Mucosa of stomach (tissue), 1 donor: ENCODE results near the gene SV2B.

Experiments used
- H3K27me3 ChIP-seq: one replicate; pipeline ENCODE4 v1.7.0; 2013; ENCODE audit warnings: mild to moderate bottlenecking, low read length; ENCODE audit not compliant: control insufficient read depth, insufficient read depth
- H3K36me3 ChIP-seq: one replicate; pipeline ENCODE4 v1.7.0; 2013; ENCODE audit warnings: low read length; ENCODE audit not compliant: control insufficient read depth, insufficient read depth
- H3K4me1 ChIP-seq: one replicate; pipeline ENCODE4 v1.7.0; 2013; ENCODE audit warnings: mild to moderate bottlenecking, low read length; ENCODE audit not compliant: control insufficient read depth, insufficient read depth
- H3K4me3 ChIP-seq: one replicate; pipeline ENCODE4 v1.7.0; 2013; ENCODE audit warnings: low read length
- H3K9ac ChIP-seq: one replicate; pipeline ENCODE4 v1.7.0; 2013; ENCODE audit warnings: mild to moderate bottlenecking, low read length, moderate library complexity
- H3K9me3 ChIP-seq: one replicate; pipeline ENCODE4 v1.7.0; 2013; ENCODE audit warnings: mild to moderate bottlenecking, low read length, moderate library complexity; ENCODE audit not compliant: control insufficient read depth
- donor health status: Pancreatic carcinoma.

Gene SV2B

GRCh38 chr15:91253605-91254004 lies 153.5 kb downstream of the SV2B start:
- no peaks in the 10 kb centered on the region for H3K4me1 ChIP-seq
- no peaks in the 10 kb centered on the region for H3K9me3 ChIP-seq
- H3K4me3 ChIP-seq, result no peak overlapping the region
- no peaks in the 10 kb centered on the region for H3K36me3 ChIP-seq
- no peak overlapping the region for H3K9ac ChIP-seq
- no peaks in the 10 kb centered on the region for H3K27me3 ChIP-seq

GRCh38 chr15:91254766-91255165 lies 154.7 kb downstream of the SV2B start:
- Histone ChIP-seq H3K9ac (no peak overlapping the region), H3K27me3 (no peaks in the 10 kb centered on the region), H3K4me3 (no peak overlapping the region), H3K9me3 (no peaks in the 10 kb centered on the region), H3K36me3 (no peaks in the 10 kb centered on the region), H3K4me1 (no peaks in the 10 kb centered on the region)

- Histone ChIP-seq H3K4me3 (no peak overlapping the region), H3K9ac (no peak overlapping the region), H3K36me3 (no peaks in the 10 kb centered on the region), H3K4me1 (no peaks in the 10 kb centered on the region), H3K27me3 (no peaks in the 10 kb centered on the region), H3K9me3 (no peaks in the 10 kb centered on the region)
Observed at GRCh38 chr15:91255670-91256192, 155.7 kb downstream of the SV2B start.

- Histone ChIP-seq H3K4me3 (no peak overlapping the region), H3K4me1 (no peaks in the 10 kb centered on the region), H3K9ac (no peak overlapping the region), H3K27me3 (peaks cover under 1% of the 10 kb centered on the region), H3K36me3 (no peaks in the 10 kb centered on the region), H3K9me3 (no peaks in the 10 kb centered on the region)
Observed at GRCh38 chr15:91257746-91258414, 157.8 kb downstream of the SV2B start.

GRCh38 chr15:91258415-91258759 lies 158.3 kb downstream of the SV2B start:
- H3K4me3 ChIP-seq, result no peak overlapping the region
- H3K36me3 ChIP-seq, result no peaks in the 10 kb centered on the region
- H3K9me3 ChIP-seq, result no peaks in the 10 kb centered on the region
- H3K4me1 ChIP-seq, result no peaks in the 10 kb centered on the region
- no peak overlapping the region for H3K9ac ChIP-seq
- H3K27me3 ChIP-seq, result peaks cover 4% of the 10 kb centered on the region

GRCh38 chr15:91259077-91259476 lies 159.0 kb downstream of the SV2B start:
- Histone ChIP-seq H3K4me3 (no peak overlapping the region), H3K9me3 (no peaks in the 10 kb centered on the region), H3K4me1 (no peaks in the 10 kb centered on the region), H3K36me3 (no peaks in the 10 kb centered on the region), H3K27me3 (peaks cover 4% of the 10 kb centered on the region), H3K9ac (no peak overlapping the region)

GRCh38 chr15:91261345-91261744 lies 161.3 kb downstream of the SV2B start:
- Histone ChIP-seq H3K9ac (no peak overlapping the region), H3K4me1 (no peaks in the 10 kb centered on the region), H3K27me3 (peaks cover 4% of the 10 kb centered on the region), H3K4me3 (no peak overlapping the region), H3K36me3 (no peaks in the 10 kb centered on the region), H3K9me3 (no peaks in the 10 kb centered on the region)

GRCh38 chr15:91263632-91264531 lies 163.8 kb downstream of the SV2B start:
- H3K9me3 ChIP-seq, result no peaks in the 10 kb centered on the region
- H3K9ac ChIP-seq, result no peak overlapping the region
- H3K4me3 ChIP-seq, result no peak overlapping the region
- H3K36me3 ChIP-seq, result no peaks in the 10 kb centered on the region
- no peaks in the 10 kb centered on the region for H3K4me1 ChIP-seq
- peaks cover 4% of the 10 kb centered on the region for H3K27me3 ChIP-seq

GRCh38 chr15:91264651-91265351 lies 164.7 kb downstream of the SV2B start:
- H3K36me3 ChIP-seq, result no peaks in the 10 kb centered on the region
- no peaks in the 10 kb centered on the region for H3K9me3 ChIP-seq
- no peaks in the 10 kb centered on the region for H3K4me1 ChIP-seq
- no peak overlapping the region for H3K4me3 ChIP-seq
- peaks cover 4% of the 10 kb centered on the region for H3K27me3 ChIP-seq
- no peak overlapping the region for H3K9ac ChIP-seq

- no peaks in the 10 kb centered on the region for H3K4me1 ChIP-seq
Observed at GRCh38 chr15:91265416-91265940, 165.4 kb downstream of the SV2B start.

GRCh38 chr15:91268510-91268909 lies 168.5 kb downstream of the SV2B start:
- Histone ChIP-seq H3K9me3 (no peaks in the 10 kb centered on the region), H3K27me3 (no peaks in the 10 kb centered on the region), H3K4me1 (no peaks in the 10 kb centered on the region), H3K9ac (no peak overlapping the region), H3K36me3 (no peaks in the 10 kb centered on the region), H3K4me3 (no peak overlapping the region)

More at GRCh38 chr15:91265416-91265940, 165.4 kb downstream of the SV2B start:
- Histone ChIP-seq H3K27me3 (peaks cover 4% of the 10 kb centered on the region), H3K9ac (no peak overlapping the region), H3K4me3 (no peak overlapping the region), H3K9me3 (no peaks in the 10 kb centered on the region), H3K36me3 (no peaks in the 10 kb centered on the region)
